PFSK-1 (cell line): ENCODE results near the gene P2RY1.

Experiments used
- FOXP2 ChIP-seq: optimal IDR thresholded peaks from 2 replicates; pipeline ENCODE3; 2011; ENCODE audit warnings: borderline replicate concordance, control low read depth, inconsistent platforms; ENCODE audit not compliant: insufficient read depth; ENCODE audit errors: extremely low read length, extremely low read depth
- POLR2AphosphoS5 ChIP-seq: IDR thresholded peaks from 2 replicates; pipeline ENCODE4 v1.6.1; 2012; ENCODE audit warnings: low read depth, mild to moderate bottlenecking, control low read depth, low read length, moderate library complexity
- REST ChIP-seq, 2 experiments: IDR thresholded peaks; 2 replicates each; pipeline versions ENCODE4 v1.6.1 to v1.8.0; 2011 to 2012; ENCODE audit warnings: low read depth in 2 of 2, low read length in 2 of 2, control low read depth in 1 of 2, inconsistent platforms in 1 of 2, mild to moderate bottlenecking in 1 of 2, moderate library complexity in 1 of 2; ENCODE audit not compliant: insufficient read depth in 1 of 2
- SIN3A ChIP-seq: IDR thresholded peaks from 2 replicates; pipeline ENCODE4 v1.6.1; 2012; ENCODE audit warnings: mild to moderate bottlenecking, low read length, moderate library complexity, borderline replicate concordance; ENCODE audit not compliant: insufficient read depth
- TAF1 ChIP-seq: IDR thresholded peaks from 2 replicates; pipeline ENCODE4 v1.6.1; 2012; ENCODE audit warnings: low read length, control low read depth, borderline replicate concordance; ENCODE audit not compliant: insufficient read depth

P2RY1 gene

DNA sequence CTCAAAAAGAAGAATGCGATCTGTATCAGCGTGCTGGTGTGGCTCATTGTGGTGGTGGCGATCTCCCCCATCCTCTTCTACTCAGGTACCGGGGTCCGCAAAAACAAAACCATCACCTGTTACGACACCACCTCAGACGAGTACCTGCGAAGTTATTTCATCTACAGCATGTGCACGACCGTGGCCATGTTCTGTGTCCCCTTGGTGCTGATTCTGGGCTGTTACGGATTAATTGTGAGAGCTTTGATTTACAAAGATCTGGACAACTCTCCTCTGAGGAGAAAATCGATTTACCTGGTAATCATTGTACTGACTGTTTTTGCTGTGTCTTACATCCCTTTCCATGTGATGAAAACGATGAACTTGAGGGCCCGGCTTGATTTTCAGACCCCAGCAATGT lies 1.3 kb downstream of the P2RY1 start:
- TF ChIP-seq POLR2AphosphoS5: no peak
- TF ChIP-seq REST (IDR thresholded peaks at IDR 0.05; ENCODE audit: insufficient read depth in 1 of 2, low read depth in 2 of 2, low read length in 2 of 2): no peak

- TF ChIP-seq FOXP2 (no peak), POLR2AphosphoS5 (no peak), REST (IDR thresholded peaks at IDR 0.05; ENCODE audit: insufficient read depth in 1 of 2, low read depth in 2 of 2, low read length in 2 of 2) (no peak), SIN3A (no peak), TAF1 (no peak)
Observed at GRCh38 chr3:152839511-152839910, 4.6 kb downstream of the P2RY1 start.

DNA sequence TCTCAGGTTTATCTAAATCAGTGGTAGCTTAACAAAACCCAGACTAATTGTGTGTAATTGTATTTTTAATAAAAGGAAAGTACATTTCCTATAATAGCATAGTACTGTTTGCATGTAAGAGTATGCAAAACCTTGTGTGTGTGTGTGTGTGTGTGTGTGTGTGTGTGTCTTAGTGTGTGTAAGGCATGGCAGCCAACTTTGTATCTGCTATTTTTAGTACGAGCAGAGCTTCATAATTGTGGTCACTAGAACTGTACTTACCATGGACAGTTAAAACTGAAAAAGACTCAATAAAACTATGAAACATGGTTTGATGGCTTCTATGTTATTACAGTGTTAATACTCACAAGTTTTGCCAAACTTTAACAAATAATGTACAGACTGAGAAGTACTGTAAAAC lies 6.2 kb downstream of the P2RY1 start:
- TF ChIP-seq REST (IDR thresholded peaks at IDR 0.05; ENCODE audit: insufficient read depth in 1 of 2, low read depth in 2 of 2, low read length in 2 of 2): no peak
- TF ChIP-seq TAF1: no peak
- no peak for TF ChIP-seq FOXP2
- TF ChIP-seq SIN3A: no peak
- no peak for TF ChIP-seq POLR2AphosphoS5

DNA sequence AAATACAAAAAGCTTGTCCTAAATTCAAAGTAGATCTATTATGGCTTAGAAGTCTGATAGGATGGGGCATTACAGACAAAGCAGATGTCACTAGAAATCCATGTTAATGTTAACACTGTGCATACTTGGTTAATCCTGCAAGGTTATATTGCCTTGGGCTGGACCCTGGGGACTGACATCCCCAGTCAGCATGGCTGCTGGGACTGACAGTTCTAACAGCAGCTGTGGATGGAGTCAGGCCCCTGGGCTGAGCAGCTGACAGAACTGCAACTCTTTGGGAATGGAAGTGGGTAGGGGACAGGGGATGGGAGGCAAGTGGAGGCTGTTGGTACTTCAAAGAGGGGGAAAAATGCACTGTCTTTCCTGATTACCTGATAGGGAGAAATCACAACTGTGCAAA lies 7.5 kb downstream of the P2RY1 start:
- TF ChIP-seq REST (IDR thresholded peaks at IDR 0.05; ENCODE audit: insufficient read depth in 1 of 2, low read depth in 2 of 2, low read length in 2 of 2) (no peak), TAF1 (no peak), FOXP2 (no peak), POLR2AphosphoS5 (no peak), SIN3A (no peak)

- TF ChIP-seq TAF1 (no peak), FOXP2 (no peak), REST (IDR thresholded peaks at IDR 0.05; ENCODE audit: insufficient read depth in 1 of 2, low read depth in 2 of 2, low read length in 2 of 2) (no peak), POLR2AphosphoS5 (no peak), SIN3A (no peak)
Observed at GRCh38 chr3:152843955-152844354, 9.0 kb downstream of the P2RY1 start.
